HG03108 (cell line): ENCODE data around the gene ZSWIM6.
A peak's percentile ranks its signal among the peaks of the same experiment; 100 is the strongest.

Experiments used
- ATAC-seq: cut with Tn5 transposase; IDR thresholded peaks from one replicate; pipeline ENCODE4 v1.9.1; 2021; ENCODE audit warnings: moderate library complexity; ENCODE audit not compliant: unreplicated experiment

Gene ZSWIM6

DNA sequence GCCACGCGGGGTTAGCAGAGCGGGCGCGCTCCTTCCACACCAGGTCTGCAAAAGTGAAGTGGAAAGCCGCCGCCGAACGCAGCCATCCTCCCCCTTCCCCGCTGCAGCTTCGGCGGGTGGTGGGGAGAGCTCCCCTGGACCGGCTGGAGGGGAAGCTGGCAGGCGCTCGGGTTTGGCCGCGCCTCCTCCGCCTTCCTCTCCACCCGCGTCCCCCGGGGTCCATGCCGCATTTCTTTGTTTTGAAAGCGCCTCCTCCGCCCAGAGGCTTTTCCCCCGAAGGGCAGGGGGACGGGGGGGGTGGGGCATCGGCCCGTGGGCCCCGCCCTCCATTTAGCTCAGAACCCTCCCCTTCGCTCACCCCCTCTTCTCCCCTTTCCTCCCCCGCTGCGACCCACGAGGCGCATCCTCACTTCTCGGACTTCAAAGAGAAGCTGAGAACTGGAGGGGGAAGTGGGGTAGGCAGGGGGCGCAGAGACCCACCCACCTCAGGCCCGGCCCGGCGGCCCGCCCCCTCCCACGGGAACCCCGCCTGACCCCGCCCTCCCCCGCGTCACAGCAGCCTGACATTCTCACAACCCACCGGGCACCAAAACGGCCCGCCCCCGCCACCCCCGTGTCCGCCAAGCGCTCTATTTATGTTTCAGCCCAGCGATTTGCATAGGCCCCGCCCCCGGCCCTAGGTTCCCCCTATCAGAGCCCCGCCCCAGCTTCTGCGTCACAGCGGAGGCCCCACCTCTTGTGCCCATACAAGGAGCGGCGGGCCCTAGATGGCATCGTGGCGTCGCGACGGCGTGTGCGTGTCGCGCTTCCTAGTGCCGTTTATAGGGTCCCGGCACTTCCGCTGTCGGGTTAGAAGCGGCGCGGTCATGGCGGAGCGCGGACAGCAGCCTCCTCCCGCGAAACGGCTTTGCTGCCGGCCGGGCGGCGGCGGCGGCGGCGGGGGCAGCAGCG is at the start of gene ZSWIM6:
Gene ZSWIM6 (plus strand): TSS at position 852 of the 951 bp plus-strand sequence. CDS start 15 bp downstream, at position 867.
- ATAC-seq = peak; percentile 67

DNA sequence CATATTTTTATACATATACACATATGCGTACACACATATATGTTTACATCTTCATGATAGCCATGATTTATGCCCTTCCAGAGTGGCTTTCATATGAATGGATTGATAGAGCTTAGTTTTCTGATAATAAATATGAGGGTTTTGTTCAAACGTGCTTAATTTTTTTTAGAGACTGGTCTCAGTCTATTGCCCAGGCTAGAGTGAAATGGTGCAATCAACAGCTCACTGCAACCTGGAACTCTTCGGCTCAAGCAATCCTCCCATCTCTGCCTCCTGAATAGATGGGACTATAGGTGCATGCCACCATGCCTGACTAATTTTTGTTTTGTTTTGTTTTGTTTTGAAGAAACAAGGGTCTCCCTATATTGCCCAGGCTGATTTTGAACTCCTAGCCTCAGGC is 48.6 kb upstream of the ZSWIM6 start:
- no peak for ATAC-seq

DNA sequence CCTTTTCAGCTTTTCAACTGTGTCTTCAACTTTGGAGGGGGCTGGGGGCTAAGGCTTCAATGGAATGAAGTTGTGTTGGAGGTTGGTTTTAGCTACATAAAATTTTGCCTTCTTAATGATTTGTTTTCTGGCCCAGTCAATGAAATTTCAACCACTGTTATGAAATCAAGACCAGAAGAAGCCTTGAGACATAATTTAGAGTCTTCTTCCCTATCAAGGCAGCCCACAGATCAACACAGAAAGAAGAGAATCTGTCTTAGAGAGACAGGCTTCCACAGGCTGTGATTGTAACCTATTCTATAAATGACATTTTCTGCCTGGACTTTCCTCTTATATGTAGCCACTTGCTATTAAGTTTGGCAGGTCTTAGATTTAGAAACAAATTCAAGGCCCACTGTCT is 46.5 kb upstream of the ZSWIM6 start:
- no peak for ATAC-seq

DNA sequence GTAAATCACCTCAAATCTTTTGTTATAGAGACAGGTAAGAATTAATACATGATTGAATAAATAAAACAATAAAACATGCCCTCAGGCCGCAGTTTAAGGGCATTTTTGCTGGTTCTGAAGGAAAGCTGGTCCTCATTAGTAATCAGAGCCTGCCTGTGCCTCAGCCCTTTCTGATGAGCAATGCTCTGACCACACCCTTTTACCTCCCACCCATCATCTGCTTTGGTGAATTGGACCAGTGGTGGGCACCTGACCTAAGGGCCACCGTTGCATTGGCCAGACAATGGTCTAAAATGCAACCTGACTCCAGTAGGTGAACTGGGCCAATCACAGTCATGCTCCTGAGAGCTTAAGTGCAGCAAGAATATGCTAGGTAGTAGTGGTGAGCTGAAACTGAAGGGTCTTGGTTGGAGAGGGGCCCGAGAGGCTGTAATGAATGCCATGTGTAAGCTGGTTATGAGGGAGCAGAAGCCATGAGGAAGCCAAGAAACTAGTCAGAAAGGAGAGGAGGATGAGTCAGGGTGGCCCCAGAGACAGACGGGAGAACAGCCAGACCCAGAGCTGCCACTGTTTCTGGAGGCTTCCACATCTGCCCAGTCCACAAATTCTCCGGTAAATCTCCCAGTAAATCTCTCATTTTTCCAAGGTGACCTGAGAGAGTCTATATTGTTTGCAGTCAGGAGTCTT is 45.5 kb upstream of the ZSWIM6 start:
- no peak for ATAC-seq

DNA sequence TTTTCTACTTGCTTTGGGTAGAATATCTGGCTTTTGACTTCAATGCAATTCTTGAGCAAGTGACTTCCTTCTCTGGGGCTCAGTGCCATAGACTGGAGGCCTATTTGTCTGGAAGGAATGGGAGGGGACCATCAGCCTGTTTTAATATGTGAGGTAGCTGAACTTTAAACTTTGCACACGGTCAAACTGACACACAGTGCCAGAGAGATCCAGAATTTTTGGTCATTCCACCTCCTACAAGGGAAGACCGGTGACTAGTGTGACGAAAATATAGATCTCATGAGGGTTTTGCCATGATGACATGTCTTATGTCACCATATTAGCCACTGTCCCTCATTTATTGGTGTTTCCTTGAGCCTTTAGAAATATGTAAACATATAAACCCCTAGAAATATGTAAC is 44.6 kb upstream of the ZSWIM6 start:
- ATAC-seq = no peak

DNA sequence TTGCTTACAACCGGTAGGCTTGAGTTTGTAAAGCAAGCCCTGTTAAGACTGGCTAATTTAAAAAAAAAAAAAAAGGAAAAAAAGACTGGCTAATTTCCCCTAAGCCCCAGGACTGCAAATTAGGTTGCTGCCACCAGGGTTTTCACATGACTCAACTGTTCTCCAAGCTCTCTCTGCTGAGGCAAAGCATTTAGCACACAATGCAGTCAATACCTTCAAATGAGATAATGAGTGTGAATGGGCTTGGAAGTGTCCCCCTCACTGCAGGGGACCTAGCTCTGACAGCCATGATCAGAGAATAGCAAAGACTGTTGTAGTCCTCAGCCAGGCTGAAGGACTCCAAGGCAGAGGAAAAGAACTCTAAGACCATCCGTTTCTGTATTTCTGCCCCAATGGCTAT is 42.8 kb upstream of the ZSWIM6 start:
- ATAC-seq = no peak

DNA sequence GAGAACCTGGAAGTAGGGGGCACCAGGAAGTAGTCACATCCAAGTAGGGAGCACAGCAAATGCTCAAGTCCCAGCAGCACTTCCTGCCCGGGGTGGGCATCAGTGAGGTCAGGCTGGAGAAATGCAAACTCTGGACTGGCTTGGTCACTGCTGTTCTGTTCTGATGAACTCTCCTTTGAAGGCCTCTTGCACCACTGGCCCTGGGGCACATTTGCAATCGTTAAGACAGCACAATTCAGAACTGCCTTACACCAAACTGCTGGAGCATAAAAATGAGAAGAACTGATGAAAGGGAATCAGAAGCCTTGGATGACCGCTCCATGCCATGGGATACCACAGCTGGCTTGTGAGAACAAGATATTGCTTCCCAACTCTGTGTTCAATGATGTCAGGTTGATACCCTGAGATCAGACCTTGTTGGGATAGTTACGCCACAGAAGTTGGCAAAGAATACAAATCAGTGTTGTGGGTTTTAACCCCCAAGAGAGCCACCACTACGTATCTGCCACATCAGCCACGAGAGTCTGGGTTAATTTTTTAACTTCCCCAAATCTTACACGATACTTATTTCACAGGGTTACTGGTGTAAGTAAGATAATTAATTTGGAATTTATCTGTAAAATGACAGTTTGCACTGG is 42.3 kb upstream of the ZSWIM6 start:
- no peak for ATAC-seq

DNA sequence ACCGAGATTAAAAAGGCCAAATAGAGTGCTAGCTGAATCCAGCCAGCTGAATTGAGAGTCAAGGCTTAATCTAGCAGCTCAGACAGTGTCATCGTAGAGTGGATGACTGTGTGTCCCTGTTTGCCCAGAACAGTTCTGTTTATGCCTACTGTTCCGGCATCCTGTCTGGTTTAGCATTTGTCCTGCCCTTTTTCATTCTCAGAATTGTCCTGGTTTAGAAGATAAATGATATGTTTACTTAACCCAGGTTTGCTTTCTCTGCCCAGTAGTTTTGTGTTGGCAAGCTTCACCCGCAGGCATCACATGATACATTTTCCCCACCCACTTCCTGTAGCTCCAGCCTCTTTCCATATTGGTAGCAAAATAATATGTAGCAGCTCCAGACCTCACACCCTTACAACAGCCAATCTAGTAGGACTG is 41.3 kb upstream of the ZSWIM6 start:
- no peak for ATAC-seq

DNA sequence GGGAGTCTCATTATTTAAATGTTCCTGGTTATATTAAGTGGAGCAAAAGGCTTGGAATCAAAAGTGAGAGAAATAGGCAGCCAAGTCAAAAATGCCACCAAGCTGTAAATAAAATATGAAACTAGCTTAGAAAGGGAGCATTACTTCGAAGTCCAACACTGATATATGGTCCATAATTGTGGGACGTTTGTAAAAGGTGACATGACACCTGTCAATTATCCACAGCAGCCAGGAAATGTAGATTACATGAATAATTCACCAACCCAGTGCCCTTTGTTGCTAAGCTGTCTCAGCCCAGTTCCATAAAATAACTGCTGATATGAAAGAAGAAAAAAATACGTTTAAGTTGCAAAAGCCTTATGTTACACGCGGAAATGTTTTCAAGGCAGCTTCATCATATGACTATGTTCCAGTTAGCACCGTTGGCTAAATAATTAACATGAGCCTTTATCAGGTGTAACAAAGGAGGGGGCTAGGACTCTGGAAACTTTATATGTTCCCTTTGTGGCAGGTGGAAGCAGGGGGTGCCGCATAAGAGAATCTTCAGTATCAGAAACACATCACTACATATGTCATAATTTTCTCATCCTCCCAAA is 39.9 kb upstream of the ZSWIM6 start:
- no peak for ATAC-seq

DNA sequence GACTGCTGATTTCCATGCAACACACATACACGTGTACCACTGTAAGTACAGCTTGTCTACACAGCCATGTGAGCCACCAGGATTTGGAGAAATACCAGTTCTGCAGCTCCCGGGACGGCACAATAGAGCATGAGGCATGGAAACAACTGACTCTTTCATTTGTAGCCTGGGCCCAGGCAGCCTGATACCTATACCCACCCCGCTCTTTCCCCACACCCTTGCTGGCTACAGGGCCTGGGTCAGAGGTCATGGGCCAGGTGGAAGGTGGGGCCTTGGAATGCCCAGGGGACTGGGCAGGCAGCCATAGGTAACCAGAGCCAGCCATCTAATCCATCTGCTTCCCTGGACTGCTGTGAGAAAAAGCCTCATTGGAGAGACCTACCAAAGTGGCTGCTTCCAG is 39.0 kb upstream of the ZSWIM6 start:
- no peak for ATAC-seq

DNA sequence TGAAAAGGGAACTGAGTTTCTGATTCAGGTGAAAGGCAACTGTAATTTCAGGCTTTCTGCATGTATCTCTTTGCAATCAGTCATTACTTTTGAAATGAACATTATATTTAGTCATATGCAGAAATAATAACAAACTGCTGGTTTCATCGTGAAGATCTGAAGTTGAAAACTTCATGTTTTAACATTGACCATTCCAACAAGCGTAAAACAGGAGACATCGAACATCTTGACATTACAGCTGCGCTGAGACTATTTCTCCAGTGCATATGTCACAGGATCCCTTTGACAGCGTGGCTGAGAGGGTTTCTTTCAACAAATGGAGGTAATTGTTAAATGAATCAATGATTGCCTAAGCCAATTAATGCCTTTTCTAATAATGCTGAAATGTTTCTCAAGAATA is 38.2 kb upstream of the ZSWIM6 start:
- ATAC-seq = no peak

DNA sequence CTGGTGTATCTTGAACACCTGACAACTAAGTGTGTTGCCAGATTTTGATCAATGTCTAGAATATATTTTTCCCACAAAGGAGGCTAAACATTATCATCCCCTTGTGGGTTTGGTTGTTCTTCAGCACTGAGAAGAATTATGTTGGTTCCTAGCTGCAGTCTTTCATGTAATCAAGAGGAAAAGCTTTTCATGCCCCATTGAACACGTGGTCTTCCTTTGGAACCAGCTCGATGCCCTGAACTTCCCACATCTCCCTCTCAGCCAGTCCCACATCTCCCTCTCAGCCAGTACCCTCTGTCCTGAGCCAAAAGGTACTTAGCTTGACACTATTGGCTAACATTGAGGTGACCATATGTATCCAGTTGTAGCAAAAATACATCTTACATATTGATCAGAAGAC is 36.7 kb upstream of the ZSWIM6 start:
- ATAC-seq = no peak

DNA sequence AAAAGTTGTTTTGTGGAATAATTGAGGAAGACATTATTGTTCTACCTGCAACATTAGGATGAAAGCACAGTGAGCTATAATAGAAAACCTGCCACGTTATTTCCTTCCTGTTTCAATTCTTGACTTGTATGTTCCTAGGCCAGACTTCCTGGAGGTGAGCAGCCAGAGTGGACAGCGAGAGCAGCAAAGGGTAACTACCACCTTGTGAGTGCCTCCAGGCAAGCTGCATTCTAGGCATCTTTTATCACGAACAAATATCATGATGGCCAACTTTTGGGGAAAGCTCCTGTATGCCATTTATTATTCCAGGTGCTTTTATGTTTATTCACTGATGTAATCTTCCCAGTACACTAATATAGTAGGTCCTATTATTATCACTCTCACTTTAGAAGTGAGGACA is 34.0 kb upstream of the ZSWIM6 start:
- ATAC-seq = no peak

DNA sequence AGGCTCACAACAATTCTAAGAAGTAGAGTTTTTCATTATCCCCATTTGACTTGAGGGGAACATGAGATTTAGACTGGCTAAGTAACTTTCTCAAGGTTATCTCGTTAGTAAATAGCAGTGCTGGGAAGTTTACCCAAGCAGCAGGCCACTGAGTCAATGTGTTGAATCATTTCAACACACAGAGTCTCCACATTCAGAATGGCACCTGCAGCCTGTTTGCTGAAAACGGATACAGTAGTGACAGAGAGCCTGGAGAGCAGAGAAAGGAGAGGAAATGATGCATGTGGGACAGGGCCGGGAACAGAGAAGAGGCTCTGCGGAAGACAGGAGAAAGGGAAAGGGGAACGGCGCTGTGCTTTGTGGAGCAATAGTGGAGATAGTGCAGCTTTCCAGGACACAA is 33.5 kb upstream of the ZSWIM6 start:
- no peak for ATAC-seq

DNA sequence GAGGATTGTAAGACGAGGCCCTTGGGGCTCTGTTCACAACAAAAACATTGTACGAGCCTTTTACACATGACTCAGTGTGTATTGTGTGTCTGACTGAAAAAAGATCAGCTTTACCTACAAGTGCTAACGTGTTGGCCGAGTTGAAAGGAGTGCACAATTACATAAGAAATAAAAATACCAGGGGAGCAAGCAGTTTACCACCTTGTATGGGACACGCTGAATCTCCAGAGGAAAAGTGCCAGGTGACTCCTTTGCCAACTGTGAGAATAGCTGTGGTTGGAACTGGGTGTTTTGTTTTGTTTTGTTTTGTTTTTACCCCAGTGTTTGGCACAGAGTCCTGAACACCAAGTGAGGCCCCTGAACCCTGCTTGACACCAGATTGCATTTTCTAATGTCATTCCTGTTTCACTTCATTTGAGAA is 32.8 kb upstream of the ZSWIM6 start:
- ATAC-seq = no peak

DNA sequence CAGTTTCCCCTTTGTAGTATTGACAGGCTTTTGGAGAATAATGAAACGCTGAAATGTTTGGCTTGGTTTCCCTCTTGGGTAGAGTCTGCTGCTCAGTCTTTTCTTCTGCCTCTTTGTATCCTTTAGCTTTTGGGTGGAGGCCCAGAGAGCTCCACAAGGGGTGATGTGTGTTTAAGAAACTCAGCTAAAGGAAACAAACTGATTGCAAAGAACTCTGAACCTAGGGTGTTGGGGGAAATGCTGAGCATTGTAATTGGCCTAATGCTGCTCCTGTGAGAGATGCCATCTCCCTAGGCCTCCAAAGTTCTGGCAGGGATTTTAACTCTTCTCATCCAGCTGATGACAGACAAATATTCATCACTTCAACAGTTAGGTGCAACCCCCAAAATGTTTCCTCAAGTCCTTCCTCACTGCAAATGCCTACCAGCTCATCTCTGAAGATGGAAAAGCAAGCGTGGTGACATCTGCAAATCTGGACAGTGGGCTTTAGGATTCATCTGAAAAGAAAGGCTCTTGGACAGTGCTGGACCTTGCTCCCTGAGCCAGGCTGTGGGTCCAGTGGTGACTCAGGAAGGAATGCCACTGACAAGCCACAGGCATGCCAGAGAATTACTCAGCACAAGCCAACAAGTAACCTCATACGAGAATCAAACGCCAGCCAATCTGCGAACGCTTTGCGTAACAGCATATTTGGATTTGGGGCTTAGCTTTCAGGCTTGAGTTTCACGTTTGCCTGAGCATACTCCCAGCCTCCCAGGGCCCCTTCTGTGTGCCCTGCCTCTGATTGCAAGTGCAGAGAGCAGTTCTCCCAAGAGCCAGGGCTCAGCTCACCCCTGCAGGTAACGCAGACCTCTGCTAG is 30.5 kb upstream of the ZSWIM6 start:
- ATAC-seq = no peak

DNA sequence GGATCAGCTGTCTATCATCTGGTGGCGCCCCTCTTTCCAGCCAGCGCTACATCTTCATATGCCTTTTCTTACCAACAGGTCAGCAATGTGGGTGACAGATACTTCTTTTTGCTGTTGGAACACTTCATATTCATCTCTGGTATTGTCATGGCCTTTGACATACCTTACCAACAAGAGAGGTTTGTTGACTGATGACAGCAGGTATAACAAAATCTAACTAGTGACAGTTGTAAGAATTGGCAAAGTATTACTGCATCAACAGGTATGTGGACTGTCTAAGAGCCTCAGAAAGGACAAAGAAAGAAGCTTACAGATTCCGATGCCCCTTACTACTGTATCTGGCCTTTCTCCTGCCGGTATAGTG is 29.9 kb upstream of the ZSWIM6 start:
- no peak for ATAC-seq

DNA sequence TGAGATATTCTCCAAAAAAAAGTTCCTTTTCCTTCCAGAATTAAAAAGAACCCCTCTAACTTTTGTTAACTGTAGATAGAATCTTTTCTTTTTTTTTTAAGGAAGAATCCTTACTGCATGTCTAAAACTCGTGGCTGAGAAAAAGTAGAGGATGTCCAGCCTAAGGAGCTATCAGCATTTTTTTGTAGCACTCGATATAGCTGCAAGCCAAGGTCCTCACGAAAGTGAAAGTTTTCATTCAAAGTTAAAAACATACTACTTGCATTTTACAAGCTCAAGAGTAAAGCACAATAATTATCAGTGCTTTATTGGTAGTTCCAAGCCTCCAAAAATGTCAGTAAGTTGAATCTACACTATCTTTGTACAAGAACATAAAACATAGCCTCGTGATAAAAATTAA is 28.7 kb upstream of the ZSWIM6 start:
- no peak for ATAC-seq

DNA sequence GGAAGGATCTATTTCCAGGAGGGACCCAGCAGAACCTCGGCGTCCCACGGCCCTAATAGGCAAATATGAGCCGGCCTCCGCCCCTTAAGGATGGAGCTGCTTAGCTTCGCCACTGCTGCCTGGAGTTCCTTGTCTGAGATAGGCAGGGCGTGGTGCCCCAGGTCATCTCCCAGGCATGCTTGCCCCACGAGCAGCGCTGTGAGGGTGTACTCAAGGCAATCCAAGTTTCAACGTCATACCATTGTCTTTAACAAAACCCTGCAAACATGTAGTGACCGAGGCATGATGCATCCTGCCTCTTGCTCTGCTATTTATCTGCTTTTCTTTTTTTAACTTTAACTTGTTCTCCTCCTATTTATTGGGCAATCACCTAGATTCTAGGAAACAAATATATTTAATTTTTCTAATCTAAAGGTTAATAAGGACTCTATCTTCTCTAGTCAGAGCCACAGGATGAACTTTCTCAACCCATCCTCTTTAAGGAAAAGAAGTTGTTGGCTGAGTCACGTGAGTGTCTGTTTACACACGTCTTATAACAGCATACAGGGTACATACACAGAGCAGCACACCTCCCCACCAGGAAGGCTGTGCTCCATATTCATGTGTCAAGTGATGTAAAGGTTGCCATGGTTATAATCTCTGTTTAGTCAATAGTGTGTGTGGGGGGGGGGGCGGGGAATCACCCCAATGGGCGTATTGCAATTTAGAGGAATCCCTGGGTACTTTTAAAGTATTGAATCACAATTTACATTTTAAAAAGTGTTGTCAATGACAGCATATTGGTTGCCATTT is 27.3 kb upstream of the ZSWIM6 start:
- no peak for ATAC-seq
